Stimulated activated CD4-positive, alpha-beta T cell treated with anti-CD3 and anti-CD28 coated beads, TNF-alpha, amount 100 ng/mL, for 24 hours (primary cell): Measurements from ENCODE around the gene RCN2.
"Not testable (repeated sequence)": the region's sequence is repeated elsewhere in the genome, so short reads cannot be mapped to it uniquely, and the experiment has no call there.

Source experiments
- DNase-seq, 3 experiments: peaks; one replicate each; pipeline ENCODE4 v3.0.0-alpha.2; 2020; ENCODE audit warnings: low read depth in 3 of 3

RCN2 gene

GRCh38 chr15:76931397-76932134 is at the start of gene RCN2:
TSS of gene RCN2 (plus strand) at chr15:76931749. CDS start at chr15:76931842, 93 bp downstream.
- peak; percentile 83 to 95 (median 85) for DNase-seq

- no peak for DNase-seq
Measured at GRCh38 chr15:76885212-76885611, 46.3 kb upstream of the RCN2 start.

- DNase-seq = not testable (repeated sequence)
Measured at GRCh38 chr15:76887280-76888141, 44.0 kb upstream of the RCN2 start.

GRCh38 chr15:76892836-76893235 is 38.7 kb upstream of the RCN2 start:
- DNase-seq = not testable (repeated sequence)

GRCh38 chr15:76894174-76894573 is 37.4 kb upstream of the RCN2 start:
- no peak for DNase-seq

GRCh38 chr15:76898102-76898501 is 33.4 kb upstream of the RCN2 start:
- DNase-seq = no peak

- not testable (repeated sequence) for DNase-seq
Measured at GRCh38 chr15:76899176-76899930, 32.2 kb upstream of the RCN2 start.

- DNase-seq = not testable (repeated sequence)
Measured at GRCh38 chr15:76899931-76900310, 31.6 kb upstream of the RCN2 start.

GRCh38 chr15:76901965-76902364 is 29.6 kb upstream of the RCN2 start:
- DNase-seq = no peak

- DNase-seq = no peak
Measured at GRCh38 chr15:76903251-76903681, 28.3 kb upstream of the RCN2 start.

- no peak for DNase-seq
Measured at GRCh38 chr15:76904461-76905012, 27.0 kb upstream of the RCN2 start.

- DNase-seq = peak; percentile 78 to 94 (median 83)
Measured at GRCh38 chr15:76905013-76905839, 26.3 kb upstream of the RCN2 start, which contains the start of gene SCAPER. TSS of gene SCAPER (minus strand) at chr15:76905340. CDS start at chr15:76883817, 21,523 bp downstream.

- DNase-seq = no peak
Measured at GRCh38 chr15:76905855-76906254, 25.7 kb upstream of the RCN2 start.

GRCh38 chr15:76912430-76912829 is 19.1 kb upstream of the RCN2 start:
- no peak for DNase-seq

GRCh38 chr15:76913737-76914136 is 17.8 kb upstream of the RCN2 start:
- DNase-seq = no peak

GRCh38 chr15:76916369-76916768 is 15.2 kb upstream of the RCN2 start:
- DNase-seq = no peak

- no peak for DNase-seq
Measured at GRCh38 chr15:76928201-76928600, 3.3 kb upstream of the RCN2 start.

GRCh38 chr15:76929011-76929760 is 2.4 kb upstream of the RCN2 start:
- DNase-seq = no peak

GRCh38 chr15:76930831-76931396 is 635 bp upstream of the RCN2 start:
- no peak for DNase-seq
